HTERT RPE-1 (cell line): ENCODE results near the gene SLC11A2.

Experiments
- in situ Hi-C: fragments of 300-500 bp; cut with MboI; formaldehyde crosslinking; loops from 4 replicates; pipeline ENCODE4 v1.14.3; 2020; ENCODE audit warnings: low sequenced_read_pairs

The SLC11A2 gene

DNA sequence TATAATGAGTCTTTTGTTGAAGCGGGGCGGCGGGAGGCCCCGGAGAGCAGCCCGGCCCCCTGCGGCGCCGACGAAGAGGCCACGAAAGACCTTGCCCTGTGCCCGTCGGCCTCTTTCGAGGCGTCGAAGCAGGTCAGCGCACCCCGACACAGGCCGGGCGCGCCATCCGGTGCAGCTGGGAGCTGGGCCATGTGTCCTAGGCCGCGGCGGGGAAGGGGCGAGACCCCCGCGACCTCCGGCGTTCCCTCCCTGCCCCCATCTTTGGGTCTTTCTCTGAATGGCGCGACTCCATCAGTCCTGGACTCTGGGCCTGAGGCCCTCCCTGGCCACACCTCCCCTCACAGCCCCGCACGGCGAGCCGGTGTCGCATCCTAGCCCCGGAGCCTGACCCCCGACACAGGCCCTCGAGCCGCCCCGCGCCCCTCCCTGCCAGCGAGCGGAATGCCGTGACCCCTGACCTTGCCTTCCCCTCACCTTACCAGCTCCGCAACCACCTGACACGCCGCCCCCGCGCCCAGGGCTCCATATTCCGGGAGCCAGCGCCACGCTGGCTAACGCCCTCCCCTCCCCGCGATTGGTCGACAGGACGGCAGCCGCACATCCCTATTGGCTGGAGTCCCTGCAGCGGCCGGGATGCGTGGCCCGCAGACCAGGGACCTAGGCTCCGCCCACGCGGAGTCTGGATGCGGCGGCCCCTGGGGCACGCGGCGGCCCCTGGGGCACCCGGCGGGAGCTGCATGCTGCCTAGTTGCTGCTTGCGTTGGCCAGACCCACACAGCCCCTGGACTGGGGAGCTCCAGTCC, at the start of gene SLC11A2:
Gene SLC11A2 (minus strand): TSS at position 549 of the 803 bp plus-strand sequence. CDS start 15,656 bp downstream, outside the sequence.
- in situ Hi-C loops: no loop called here

DNA sequence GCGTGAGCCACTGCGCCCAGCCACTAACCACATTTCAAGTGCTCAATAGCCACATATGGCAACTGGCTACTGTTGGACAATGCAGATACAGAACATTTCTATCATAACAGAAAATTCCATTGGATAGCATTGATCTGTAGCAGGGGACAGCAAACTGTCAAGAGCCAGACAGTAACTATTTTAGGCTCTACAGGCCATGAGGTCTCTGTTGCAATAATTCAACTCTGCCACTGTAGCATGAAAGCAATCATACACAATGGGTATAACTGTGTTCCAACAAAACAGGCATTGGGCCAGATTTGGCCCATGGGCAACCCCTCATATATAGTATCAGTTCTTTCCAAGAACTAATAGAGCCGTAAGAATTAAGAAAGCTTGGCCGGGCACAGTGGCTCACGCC, 49.2 kb upstream of the SLC11A2 start:
- in situ Hi-C loops: no loop called here

DNA sequence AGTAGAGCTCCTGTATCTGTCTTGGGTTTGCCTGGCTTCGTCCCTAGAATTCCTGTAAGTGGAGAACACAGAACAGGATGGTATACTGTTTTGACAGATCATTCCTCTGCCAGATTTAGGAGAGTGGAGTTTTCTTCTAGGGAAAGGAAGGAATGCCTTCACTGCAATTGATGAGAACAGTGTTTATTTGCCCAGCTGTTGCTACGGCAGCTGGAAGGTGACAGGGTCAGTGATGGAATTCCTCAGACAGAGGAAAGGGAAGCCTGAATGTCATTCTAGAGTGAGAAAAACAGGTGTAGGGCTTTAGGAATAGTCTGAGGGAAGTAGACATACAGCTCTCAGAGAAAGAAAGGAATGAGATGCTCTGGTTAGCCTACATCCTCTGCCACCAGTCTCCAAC, 45.5 kb upstream of the SLC11A2 start:
- in situ Hi-C loops: no loop called here

DNA sequence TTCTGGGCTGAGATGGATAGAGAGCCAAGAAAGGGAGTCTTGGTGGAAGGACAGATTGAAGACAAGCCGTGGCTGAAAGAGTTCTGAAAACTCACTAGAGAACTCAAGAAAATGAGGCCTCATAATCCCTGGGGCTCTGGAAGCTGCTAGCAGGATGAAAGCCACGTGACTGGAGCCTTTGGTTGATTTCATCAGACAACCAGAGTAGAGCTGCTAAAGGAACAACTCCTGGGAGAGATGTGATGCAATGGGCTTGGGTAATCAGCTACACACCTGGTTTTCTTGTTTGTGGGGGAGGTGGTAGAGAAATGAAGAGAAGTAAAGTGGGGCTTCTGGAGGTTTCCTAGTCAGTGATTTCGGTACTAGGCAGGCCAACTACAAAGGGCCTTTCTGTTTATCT, 43.8 kb upstream of the SLC11A2 start:
- in situ Hi-C loops: no loop called here

DNA sequence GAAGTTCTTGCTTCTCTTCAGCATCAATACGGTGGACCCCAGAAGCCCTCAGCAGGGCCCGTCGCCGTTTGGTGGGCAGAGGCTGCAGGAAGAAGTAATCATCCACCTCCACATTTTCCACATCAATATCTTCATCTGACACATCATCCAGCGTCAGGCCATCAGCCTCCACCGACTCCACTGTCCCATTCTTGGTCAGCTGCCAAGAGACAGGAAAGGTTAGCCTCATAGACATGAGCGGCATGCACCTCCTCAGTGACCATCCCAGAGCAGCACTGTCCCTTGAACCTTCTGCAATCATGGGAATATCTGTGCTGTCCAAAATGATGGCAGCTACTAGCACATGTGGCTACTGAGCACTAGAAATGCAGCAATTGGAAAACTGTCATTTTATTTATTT, 41.6 kb upstream of the SLC11A2 start:
- in situ Hi-C loops: no loop called here

DNA sequence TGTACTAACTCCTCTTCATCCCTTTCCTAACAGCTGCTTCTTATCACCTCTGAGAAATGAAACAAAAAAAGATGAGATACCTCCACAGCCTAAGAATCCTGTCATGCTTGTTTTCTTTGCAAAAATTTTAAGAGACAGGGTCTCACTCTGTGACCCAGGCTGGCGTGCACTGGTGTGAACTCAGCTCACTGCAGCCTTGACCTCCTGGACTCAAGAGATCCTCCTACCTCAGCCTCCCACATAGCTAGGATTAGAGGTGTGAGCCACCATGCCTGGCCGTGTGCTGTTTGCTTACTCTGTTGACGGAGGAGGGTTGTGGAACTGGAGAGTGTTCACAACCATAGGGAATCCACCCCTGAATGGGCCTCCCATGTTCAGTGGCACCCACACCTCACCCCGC, 41.0 kb upstream of the SLC11A2 start:
- in situ Hi-C loops: no loop called here

DNA sequence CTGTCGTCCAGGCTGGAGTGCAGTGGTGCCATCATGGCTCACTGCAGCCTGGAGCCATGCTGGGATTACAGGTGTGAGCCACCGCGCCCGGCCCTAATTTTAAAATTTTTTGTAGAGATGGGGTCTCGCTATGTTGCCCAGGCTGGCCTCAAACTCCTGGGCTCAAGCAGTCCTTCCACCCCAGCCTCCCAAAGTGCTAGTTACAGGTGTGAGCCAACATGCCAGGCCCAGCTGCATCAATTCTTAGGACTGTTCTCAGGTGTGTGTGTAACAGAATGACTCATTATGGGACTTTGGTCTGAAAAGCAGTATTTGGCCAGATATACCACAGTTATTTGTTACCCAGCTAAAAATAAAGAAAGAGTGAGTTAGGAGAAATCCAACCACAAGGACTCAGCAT, 39.3 kb upstream of the SLC11A2 start:
- in situ Hi-C loops: no loop called here

DNA sequence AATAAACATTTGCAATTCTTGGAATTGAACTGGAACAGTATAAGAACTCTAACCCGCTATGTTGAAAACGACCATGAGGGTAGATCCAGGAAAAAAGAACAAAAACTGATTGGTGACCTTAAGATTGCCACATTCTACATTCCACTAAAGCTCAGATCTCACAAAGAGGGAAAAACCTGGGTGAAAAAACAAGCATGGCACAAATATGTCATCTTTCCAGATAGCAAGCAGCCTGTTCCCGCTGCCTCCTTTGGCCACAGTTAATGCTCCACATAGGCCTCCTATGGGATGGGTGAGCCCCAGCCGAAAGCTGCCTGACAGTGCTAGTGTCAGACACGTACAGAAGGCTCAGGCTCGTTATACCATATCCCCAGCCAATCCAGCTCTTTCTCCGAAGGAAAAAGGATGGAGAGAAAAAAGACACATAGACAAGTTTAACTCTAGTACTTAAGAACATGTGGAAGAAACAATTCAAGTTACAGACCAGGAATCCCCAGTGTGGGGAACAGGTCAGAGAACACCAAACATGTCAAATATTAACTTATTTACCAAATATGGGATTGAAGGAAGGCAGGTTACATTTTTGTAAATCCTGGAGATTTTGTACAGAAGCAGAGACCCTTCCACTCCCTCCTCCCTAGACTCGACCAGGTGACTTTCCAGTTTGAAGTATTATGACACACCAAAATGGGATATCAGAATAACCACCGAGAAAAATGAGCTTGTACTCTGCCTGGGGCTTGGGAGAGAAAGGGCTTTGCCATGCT, 36.6 kb upstream of the SLC11A2 start:
- in situ Hi-C loops: no loop called here

DNA sequence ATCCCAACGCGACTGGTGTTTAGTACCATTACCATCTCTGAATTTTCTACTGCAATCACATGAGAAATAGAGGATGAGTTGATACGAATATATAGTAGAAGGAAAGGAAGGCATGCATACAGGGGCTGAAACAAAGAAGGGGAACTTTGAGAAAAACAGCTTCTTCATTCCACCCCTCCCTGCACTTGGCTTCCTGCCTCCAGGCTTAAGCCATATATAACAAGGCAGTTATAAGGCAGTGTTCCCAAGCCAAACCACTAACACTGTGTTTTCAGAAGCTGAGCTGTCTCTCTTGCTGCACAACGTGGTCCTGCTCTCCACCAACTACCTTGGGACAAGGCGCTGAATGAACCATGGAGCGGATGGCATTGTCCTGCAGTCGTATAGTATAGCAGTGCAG, 32.9 kb upstream of the SLC11A2 start:
- in situ Hi-C loops: no loop called here

DNA sequence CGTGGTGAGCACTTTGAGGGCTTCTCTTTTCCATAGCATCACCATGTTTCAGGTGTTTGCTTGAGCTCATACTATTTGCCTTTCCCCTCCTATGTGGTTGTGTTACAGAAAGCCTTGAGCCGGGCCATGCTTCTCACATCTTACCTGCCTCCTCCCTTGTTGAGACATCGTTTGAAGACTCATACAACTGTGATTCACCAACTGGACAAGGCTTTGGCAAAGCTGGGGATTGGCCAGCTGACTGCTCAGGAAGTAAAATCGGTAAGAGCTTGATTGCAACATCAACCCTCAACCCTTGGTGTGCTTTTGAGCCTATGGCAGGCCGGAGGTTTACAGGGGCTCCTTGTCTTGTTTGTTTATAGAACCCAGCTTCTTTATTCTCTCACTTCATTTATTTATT, 30.1 kb upstream of the SLC11A2 start:
- in situ Hi-C loops: no loop called here

DNA sequence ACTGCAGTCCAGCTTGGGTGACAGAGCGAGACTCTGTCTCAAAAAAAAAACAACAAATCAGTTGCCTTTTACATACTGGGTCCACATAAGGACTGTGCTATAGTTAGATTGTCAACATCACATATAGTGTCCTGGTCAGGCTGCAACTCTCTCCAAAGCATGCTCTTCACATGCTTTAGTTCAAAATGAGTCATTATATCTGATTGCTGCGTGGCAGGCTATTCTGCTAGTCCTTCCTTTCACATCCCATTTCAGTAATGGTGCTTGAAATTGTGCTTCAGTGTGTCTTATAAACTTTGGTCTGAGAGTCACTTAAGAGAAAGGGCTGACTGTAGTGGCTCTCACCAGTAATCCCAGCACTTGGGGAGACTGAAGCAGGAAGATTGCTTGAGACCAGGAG, 28.9 kb upstream of the SLC11A2 start:
- in situ Hi-C loops: no loop called here

DNA sequence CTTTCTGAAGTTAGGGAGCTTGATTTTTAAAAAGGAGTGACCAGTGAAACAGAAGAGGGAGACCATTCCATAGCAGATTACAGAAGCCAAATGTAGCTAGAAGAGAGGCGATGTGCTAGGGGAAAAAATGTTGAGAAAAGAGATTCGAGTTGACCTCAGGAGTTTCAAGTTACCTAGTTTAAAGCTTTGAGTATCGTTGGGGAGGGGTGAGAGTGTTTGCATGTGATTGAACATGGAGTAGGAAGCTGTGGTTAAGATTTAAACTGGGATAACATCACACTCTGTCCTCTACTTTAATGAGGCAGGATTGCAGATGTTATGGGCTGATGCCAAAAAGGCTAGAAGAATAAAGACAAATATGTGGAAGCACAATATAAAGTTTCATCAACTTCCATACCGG, 25.6 kb upstream of the SLC11A2 start:
- in situ Hi-C loops: no loop called here

DNA sequence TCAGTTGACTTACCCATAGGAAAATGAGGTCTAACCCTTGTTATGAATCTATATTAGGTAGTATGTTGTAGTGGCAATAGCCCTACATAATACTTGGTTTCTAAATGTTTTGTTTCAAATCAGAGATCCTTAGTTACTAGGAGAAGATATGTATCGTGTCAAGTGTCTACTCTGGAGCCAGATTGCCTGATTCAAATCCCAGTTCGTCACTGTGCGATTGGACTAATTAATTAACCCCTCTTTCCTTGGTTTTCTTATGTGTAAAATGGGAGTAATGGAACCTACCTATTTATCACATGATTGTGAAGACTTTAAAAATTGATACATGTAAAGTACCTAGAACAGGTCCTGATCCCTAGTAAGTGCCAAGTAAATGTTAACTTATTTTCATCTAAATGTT, 23.3 kb upstream of the SLC11A2 start:
- in situ Hi-C loops: no loop called here

DNA sequence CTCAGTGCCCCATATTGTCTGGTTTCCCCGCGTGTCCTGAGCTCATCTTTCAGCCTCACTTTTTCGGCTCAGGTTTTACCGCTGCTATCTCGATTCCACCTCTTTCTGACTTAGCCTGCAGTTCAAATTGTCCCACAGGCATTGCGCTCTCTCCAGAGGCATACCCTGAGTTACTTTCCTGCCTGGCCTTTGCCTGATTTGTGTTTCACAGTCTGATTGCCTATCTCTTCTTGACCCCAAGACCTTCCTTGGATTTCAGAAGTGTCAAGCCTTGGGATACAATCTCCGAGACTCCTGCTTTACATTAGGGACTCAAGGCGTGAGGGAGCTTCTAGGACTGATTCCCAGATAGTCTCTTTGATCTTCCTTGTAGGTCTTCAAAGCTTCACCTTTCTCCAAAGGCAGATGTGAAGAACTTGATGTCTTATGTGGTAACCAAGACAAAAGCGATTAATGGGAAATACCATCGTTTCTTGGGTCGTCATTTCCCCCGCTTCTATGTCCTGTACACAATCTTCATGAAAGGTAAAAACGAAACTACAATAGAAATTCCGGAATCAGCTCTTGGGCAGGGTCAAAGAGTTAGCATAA, 22.6 kb upstream of the SLC11A2 start:
- in situ Hi-C loops: no loop called here

DNA sequence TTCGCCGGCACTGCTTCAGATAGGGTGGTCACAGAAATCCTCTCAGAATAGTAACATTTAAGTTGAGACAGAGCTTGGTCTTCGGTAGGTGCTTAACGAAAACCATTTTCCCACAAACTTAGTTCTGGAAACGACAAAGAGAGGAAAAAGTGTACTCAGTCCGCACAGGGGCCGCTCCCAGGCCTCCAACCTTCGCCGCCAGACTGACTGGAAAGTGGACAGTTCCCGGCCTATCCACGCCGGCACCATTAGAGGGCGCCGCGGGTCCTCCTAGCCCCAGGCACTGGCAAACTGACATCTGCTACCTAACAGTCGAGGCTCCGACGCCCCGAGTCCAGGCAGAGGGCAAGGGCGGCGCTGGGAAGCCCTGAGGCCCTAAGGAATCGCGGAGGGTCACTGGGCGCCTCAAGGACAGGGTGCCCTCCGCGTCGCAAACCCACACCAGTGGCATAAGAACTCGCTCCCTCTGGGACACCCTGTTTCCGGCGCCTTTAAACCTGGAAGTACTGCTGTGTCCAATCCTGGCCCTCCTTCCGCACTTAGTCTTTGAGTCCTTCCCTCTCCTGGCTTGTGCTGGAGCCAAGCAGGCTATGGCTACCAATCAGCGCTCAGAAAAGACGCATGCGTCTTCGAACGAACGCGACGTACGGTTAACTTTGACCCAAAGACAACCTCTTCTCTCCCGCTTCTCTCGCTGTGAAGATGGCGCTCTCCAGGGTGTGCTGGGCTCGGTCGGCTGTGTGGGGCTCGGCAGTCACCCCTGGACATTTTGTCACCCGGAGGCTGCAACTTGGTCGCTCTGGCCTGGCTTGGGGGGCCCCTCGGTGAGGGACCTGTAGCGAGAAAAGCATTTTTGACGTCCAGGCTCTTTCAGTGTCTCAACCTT, 21.7 kb upstream of the SLC11A2 start, which contains the start of gene LETMD1:
Gene LETMD1 (plus strand): TSS at position 673 of the 886 bp plus-strand sequence. CDS start 30 bp downstream, at position 703.
- in situ Hi-C loops: no loop called here

DNA sequence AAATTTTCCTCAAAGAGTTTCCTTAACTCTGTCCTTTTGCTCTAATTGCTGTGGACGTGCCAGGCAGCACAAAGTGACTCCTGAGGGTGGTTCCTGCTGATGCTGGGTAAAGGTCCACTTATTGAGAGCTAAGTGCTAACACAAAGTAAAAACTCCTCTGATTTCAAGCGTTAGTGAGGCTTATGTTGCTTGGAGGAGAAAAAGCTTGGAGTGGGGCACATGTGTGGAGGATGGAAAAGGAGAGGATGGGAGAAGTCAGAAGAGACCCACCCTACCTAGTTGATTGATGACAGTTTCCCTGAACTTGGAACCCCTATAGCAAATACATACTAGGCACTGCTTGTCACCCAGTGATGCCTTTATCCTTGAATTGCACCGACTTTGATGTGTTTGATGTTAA, 10.1 kb upstream of the SLC11A2 start:
- in situ Hi-C loops: no loop called here

DNA sequence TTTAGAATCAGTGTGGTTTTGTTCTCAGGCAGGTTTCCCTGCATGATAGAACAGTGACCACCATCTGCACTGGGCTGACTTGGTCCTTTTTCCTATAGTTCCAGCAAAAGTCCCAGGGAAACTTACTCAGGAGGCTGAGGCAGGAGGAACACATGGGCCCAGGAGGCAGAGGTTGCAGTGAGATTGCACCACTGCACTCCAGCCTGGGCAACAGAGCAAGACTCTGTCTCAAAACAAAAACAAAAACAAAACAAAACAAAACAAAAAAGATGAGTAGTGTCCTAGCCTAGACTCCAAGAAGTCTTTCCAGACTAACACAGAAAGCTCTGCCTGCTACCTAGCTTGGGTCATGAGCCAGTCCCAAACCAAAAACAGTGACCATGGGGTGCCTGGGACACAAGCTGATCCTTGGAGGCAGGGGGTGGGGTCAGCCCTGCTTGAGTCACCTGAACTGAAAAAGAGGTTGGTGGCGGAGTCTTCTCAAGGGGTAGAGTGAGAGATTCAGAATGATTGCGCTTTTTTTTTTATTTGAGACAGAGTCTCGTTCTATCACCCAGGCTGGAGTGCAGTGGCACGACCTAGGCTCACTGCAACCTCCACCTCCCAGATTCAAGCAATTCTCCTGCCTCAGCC, 7.4 kb upstream of the SLC11A2 start:
- in situ Hi-C loops: no loop called here

DNA sequence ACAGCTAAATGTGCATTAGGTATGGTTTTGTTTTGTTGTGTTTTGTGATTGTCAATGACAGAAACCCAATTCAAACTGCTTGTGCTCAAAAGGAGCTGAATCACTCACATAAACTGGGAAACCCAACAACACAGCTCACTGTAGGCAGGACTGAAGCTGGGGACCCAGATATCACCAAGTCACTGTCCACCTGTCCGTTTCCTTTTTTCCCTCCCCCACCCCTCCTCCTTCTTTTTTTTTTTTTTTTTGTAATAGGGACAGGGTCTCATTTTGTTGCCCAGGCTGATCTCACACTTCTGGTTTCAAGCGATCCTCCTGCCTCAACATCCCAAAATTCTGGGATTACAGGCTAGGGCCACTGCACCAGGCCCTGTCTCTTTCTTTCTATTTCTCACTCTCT, 6.9 kb upstream of the SLC11A2 start:
- in situ Hi-C loops: no loop called here

DNA sequence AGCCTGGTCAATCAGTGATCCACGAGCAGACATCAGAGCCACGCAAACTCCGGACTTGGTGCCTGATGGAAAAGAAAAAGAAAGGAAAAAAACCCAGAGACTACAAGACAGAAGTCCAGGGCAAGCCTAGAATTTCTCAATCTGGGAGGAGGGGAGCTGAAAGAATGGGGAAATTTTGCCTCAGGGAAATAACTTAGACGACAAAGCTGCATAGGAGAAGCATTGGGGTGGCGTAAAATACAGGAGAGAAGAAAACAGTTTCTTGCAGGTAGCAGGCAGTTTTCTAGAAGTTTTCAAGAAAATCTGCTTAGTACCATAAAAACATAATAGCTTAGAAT, 2.6 kb upstream of the SLC11A2 start:
- in situ Hi-C loops: no loop called here

DNA sequence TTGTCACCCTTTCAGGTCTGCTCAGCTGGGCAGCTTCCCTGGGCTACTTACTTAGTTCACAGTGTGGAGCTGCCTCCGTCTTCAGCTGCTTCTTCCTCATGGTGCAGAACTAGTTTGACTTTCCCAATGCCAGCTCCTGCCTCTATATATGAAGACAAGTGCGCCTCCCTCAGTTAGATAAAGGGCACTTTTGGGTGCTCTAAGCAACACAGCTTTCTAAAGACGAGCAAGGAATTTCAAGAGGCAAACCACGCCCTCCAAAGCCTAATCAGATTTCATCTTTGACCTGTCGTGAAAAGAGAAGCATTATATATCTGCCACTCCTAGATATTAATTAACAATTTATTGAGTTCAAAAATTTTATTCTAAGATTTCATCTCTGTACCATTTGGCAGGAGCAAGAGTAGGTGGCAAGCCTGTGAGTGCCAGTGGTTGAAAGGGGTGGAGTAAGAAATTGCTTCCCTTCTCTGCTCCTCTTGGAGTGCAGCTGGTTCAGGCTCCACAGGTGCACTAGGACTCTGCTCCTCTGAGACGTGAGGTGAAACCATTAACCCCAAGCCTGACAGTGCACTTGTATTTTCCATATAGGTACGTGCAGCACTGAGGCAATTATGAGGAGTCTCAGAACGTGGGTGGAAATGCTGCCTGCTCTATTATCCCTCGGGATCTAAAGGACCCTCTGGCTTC, 2.1 kb upstream of the SLC11A2 start:
- in situ Hi-C loops: no loop called here
